HG03521 (cell line): Measurements from ENCODE around the gene NCBP1.

Experiments used
- ATAC-seq: cut with Tn5 transposase; IDR thresholded peaks from one replicate; pipeline ENCODE4 v1.9.1; 2021; ENCODE audit warnings: mild to moderate bottlenecking, moderate library complexity; ENCODE audit not compliant: unreplicated experiment

The NCBP1 gene

DNA sequence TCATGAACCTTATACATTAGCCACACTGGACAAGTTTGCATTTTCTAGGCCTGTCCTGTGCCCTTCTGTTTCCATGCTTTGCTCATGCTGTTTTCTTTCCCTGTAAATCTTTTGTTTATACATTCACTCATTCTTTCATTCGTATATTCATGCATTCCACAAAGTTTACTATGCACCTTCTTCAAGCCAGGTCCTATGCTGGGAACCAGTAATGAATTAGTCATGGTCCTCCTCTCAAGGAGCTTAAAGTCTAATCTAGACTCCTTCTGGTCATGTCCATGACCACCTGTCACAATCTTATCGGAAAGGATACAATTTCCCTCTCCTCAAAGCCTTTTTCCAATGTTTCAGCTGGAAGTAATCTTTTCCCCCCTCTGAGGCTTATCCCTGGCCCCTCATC is 72.6 kb downstream of the NCBP1 start:
- ATAC-seq = no peak

DNA sequence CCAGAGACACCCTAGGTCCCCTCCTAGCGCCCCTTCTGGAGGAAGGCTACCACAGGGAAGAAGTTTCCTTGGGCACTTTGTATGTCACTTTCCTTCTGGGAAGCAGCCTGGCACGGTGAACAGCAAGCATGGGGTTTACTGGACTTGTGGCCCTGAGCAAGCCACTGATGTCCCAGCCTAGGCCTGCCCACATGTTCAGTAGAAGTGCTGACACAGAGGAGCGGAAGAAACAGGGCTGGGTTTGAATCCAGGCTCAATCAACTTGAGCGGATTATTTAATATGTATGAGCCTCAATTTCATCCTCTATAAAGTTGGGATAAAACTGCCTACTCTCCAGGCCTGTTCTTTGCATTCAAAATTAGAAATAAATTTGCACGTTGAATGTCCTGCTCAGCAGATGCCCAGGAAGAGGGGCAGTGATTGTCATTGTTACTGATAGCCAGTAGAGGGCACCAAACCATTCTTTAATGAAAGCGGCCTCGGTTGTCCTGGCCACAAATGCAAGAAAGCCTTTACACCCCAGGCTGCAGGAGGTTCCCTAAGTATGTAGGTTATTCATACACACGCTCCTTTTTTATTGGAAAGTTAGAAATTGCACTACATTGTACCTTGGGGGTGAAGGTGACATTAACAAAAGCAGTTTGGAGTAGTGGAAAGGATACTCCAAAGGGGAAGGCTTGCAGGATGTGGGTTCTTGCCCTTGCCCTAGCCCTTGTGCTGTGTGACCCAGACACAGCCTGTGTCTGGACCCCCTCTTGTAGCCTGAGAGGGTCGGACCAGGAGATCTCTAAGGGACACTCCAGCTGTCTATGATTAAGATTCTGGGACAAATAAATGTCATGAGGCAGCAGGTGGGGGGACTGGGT is 77.0 kb downstream of the NCBP1 start:
- no peak for ATAC-seq

DNA sequence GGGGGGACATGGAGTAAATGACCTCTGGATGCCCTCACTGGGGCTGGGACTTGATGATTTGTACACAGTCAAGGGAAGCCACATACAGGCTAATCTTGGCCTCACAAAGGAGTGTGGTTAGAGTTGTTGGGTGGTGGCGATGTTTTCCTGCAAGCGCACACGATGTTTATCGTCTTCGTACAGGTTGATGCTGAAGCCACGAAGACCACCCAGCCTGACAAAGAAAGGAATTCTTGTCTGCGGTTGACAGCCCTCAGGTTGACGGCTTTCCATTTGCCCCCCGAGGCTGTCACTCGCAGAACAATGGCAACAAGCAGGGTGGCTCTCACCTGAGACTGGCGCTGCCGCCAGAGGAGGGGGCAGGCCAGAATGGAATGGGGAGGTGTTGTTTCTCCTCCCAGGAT is 77.6 kb downstream of the NCBP1 start:
- ATAC-seq = no peak

DNA sequence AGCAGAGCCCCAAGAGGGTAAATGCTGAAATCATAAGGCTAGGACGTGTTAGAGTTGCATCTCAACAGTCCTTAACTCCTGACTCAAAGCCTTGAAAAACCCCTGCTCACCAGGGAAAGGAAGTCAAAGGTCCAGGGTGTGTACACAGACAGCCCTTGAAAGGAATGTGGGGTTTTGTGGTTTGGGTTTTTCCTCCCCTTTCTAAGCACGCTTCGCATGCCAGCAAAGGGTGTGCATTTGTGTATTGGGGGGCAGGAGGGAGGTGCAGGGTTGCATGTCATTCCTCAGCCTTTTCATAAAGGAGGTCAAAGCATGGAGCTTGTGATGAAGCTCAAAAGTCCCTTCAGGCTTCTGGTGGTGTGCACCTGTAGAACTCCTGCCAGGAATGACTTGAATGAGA is 80.8 kb downstream of the NCBP1 start:
- ATAC-seq = no peak

DNA sequence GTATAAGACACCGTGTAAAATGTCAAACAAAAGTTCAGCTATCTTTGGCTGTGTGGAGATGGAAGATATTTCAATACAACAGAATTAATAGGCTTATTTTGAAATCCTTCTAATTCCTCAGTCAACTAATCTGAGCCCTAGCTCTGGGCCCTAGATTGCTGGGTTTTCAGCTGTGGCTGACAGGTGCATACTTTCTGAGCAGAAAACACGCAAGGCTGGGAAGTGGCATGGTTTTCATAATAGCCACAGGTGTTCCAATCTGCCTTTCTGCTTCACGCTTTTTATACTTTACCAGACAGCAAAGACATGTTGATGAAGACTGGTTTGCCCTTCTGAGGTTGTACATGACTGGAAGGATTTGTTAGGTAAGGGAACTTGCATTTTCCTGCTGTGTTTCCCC is 84.2 kb downstream of the NCBP1 start:
- no peak for ATAC-seq

DNA sequence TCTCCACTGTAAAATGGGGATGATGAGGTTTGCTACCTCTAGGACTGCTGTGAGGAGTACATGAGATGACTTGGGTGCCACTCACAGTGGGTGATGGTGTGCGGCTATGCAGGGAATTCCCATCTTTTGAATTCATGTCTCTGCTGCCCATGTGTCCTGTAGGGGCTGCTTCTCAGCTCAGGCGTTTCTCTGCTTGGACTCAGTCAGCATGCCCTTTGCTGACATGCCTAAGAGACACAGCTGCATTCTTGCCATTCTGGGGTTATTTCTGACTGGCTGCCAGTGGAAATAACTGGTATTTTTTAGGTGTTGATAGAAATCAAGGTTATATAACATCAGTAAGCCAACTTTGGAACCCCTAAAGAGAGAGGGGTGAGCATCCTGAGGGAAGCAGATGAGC is 87.8 kb downstream of the NCBP1 start:
- no peak for ATAC-seq

DNA sequence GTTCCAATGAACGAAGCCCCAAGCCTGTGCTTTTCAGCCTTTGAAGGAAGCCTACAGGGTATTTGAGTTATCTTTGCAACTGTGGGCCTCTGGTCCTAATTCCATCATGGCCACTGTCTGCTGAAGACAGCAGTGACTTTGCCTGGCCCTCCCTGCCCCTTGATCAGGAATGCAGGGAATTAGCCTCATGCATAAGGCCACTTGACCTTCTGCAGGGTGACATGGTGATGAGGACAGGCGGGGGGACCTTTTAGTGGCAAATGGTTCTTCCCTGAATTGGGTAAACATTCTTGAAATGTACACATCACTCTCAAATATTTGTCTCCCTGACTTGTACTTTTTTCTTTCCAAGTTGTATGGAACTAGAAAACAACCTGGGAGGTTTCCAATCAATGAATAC is 88.7 kb downstream of the NCBP1 start:
- ATAC-seq = no peak
